ENCODE measurements around the gene ZNF416.

ZNF416 gene

DNA sequence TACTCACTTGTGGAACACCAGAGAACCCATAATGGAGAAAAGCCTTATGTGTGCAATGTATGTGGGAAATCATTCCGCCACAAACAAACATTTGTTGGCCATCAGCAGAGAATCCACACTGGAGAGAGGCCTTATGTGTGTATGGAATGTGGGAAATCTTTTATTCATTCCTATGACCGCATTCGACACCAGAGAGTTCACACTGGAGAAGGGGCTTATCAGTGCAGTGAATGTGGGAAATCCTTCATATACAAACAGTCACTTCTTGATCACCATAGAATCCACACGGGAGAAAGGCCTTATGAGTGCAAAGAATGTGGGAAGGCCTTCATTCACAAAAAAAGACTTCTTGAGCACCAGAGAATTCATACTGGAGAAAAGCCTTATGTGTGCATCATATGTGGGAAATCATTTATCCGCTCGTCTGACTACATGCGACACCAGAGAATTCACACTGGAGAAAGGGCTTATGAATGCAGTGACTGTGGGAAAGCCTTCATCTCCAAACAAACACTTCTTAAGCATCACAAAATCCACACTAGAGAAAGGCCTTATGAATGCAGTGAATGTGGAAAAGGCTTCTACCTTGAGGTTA is 40.7 kb downstream of the ZNF416 start:
- DNase-seq (ENCODE audit: low spot score), result no peak

DNA sequence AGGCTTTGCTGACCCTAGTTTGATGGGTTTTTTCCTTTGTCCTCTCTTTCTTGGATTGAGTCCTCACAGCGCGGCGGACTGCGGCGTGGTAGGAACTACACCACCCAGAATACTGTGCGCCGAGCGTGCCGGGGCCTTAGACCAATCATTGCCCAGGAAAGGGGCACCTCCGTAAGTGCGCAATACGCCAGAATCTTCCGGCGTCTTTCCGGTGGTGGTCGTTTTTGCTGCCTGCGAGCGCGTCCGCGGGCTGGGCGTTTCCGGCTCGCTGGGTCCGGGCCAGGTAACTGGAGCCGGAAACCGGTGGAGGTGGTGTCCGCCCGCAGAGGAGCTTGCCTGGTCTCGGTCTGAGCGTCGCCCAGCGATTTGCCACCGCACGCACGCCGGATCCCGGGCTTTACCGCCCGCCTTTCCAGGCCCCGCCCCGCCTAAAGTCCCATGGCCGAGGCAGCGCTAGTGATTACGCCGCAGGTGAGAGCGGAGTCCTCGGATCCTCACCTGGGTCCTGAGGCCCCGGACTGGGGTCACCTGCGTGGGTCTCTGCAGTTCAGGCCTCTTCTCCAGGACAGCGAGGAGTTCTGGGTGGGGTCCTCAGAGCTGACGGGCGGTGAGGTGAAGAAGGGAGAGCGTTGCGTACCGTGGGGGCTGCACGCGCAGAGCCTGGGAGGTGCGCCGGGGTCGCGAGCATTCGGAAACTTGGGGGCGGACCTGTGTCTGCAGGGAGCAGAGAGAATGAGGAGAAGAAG is 51.4 kb downstream of the ZNF416 start, which contains the start of gene ZNF549:
TSS of gene ZNF549 (plus strand) at position 221 of the 746 bp plus-strand sequence. CDS start at position 439, 218 bp downstream.
- TF ChIP-seq, protein P1, sequence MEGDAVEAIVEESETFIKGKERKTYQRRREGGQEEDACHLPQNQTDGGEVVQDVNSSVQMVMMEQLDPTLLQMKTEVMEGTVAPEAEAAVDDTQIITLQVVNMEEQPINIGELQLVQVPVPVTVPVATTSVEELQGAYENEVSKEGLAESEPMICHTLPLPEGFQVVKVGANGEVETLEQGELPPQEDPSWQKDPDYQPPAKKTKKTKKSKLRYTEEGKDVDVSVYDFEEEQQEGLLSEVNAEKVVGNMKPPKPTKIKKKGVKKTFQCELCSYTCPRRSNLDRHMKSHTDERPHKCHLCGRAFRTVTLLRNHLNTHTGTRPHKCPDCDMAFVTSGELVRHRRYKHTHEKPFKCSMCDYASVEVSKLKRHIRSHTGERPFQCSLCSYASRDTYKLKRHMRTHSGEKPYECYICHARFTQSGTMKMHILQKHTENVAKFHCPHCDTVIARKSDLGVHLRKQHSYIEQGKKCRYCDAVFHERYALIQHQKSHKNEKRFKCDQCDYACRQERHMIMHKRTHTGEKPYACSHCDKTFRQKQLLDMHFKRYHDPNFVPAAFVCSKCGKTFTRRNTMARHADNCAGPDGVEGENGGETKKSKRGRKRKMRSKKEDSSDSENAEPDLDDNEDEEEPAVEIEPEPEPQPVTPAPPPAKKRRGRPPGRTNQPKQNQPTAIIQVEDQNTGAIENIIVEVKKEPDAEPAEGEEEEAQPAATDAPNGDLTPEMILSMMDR (IDR thresholded peaks at IDR 0.05; ENCODE audit: borderline replicate concordance, control extremely low read depth, extremely low read depth, insufficient read depth, missing control alignments), result no peak
- in situ Hi-C loops (cut with MboI; ENCODE audit: low sequenced_read_pairs, unreplicated experiment), result no loop called here
- DNase-seq (ENCODE audit: low spot score), result peak; percentile 94

More for the DNA sequence above, 40.7 kb downstream of the ZNF416 start:
- TF ChIP-seq, protein P1 (IDR thresholded peaks at IDR 0.05; ENCODE audit: borderline replicate concordance, control extremely low read depth, extremely low read depth, insufficient read depth, missing control alignments), result no peak
- in situ Hi-C loops (cut with MboI; ENCODE audit: low sequenced_read_pairs, unreplicated experiment), result no loop called here

Measured in GM13976 (cell line).